ENCODE results near the gene MYH15.
"Not testable (repeated sequence)": the region's sequence is repeated elsewhere in the genome, so short reads cannot be mapped to it uniquely, and the experiment has no call there.

MYH15 gene

DNA sequence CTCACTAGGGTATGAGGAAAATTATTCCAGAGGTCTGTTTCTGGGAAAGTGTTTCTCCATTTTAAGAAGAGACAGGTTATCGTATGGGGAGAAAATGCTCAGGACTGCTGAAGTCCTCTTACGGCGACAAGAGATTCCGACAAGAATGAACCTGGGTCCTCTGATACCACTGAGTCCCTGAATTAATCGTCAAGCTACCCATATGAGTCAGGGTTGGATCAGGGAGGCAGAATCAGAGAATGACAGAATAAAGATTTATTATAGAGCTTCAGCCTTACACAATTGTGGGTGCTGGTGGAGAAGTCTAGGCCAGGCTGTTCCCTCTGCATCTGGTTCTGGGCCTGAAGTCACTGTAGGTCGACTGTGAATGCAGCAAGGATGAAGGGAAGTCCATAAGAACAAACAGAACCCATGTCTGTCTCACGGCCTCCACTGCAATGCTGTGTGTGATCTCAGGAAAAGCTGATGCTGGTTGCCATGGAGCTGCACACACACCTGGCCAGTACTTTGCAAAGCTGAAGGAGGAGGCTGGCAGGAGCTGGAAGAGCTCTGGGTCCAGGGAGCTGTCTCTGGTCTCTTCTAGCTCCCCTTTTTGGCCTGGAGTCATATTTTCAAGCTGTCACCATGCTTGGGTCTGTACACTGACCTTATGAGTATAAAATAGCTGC lies 130.1 kb downstream of the MYH15 start:
- peak; percentile 2 for DNase-seq

DNA sequence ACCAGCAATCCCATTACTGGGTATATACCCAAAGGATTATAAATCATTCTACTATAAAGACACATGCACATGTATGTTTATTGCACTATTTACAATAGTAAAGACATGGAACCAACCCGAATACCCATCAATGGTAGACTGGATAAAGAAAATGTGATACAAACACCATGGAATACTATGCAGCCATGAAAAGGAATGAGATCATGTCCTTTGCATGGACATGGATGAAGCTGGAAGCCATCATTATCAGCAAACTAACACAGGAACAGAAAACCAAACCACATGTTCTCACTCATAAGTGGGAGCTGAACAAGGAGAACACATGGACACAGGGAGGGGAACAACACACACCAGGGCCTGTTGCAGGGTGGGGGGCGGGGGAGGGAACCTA lies 131.4 kb downstream of the MYH15 start:
- DNase-seq, result not testable (repeated sequence)

DNA sequence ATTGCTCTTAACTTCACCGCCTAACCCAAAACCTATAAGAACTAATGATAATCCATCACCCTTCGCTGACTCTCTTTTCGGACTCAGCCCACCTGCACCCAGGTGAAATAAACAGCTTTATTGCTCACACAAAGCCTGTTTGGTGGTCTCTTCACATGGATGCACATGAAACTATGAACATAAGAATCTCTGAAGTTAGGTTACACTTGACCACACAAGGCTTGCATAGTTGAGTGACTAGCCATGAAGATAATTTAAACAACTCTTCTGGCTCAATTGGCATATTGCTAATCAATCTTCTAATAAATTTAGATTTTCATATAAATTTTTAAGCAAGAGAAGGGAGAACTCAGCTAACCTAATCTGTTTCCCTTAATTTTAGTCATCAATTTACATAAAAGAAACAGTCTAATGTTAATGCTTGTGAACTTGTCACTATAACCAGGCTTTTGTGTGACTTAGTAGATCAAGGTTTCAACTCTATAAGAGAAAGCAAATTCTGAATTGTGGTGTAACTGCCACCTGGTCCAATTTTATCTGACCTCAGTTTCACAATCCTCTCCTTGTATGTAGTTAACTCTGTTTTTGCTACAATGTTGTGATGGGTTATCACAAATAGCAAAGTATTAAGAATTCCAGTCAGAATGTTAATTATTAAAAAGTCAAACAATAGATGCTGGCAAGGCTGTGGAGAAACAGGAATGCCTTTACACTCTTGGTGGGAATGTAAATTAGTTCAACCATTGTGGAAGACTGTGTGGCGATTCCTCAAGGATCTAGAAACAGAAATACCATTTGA lies 132.0 kb downstream of the MYH15 start:
- no peak for DNase-seq

DNA sequence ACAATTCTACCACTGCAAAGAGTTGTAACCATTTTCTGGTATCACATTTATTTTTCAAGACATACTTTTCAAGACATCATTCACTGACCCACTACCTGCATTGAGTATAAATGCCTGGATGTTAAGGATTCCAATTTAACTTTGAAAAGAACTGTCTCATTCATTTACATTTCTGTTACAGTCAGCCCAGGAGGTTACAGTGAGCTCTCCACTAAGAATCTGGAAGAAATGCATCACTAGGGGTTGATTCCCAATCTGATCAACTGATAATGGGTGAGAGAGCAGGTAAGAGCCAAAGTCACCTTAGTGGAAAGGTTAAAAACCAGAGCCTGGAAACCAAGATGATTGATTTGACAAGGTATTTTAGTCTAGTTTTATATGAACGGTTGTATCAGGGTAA lies 133.0 kb downstream of the MYH15 start:
- no peak for DNase-seq

DNA sequence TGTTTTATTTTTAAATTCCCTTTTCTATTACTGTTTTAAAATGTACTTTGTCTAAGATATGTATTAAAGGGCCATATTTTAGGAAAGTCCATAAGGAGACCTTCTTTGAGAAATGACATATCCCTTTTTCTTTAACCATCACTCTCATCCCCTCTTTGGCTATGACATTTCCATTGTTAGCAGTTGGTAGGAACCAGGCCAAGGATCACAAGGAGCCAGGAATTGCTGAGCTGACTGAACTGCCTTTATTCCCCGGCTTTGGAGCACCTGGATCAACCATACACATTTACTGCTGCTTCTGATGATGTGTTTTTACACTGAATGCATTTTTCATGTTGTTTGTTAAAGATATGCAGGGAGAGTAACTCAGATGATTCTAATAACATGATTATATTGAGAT lies 134.4 kb downstream of the MYH15 start:
- no peak for DNase-seq

DNA sequence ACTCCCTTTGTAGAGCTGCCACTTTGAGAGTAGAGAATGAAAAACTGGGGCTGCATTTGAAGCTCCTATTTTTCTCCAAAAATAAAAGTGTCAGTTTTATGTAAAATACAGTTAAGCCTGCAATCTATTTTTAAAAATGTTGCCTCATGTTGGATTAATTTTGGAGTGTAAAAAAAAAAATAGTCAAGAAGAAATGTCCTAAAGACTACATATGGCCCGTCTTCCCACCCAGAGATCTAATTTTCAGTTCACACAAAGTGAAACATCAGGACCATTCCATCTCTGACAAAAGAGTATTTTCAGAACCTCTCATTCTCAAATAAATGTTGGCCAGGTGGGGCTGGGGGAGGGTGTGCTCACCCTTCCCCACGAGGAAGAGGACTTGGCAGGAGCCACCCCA lies 151.4 kb downstream of the MYH15 start:
- no peak for DNase-seq

DNA sequence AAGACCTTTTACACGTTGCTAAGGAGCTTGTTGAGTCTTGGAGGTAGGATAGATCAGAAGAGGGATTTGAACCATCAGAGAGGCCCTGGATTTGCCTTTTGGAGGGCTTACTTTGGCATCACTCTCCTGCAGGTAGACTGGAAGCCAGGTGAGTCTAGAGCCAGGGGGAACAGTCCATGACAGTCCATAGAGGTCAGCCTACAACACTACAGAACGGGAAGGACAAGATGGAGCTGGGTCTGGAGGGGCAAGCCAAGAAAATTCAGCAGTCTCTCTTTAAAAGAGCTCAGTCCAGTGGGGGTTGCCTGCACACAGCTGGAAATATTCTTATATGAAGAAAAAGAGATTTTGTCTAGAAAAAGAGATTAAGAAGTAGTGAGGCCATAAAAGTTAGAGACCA lies 153.4 kb downstream of the MYH15 start:
- no peak for DNase-seq

DNA sequence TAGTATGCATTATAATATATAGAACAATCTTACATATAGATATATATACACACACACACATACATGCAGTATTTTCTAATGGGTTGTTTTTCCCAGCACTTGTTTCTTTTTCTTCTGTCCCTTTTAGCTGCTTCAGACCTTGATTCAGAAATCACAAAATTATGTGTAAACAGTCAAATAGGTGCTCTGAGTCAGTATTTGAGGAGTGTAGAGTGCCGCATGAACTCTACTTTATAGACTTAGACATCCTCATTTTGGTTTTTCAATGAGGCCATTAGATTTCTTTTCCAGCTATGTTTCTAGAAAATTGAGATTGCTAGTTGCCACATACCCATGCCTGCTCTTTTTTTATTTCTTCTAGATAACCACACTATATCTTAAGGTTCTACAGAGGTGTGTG lies 155.8 kb downstream of the MYH15 start:
- DNase-seq, result no peak

DNA sequence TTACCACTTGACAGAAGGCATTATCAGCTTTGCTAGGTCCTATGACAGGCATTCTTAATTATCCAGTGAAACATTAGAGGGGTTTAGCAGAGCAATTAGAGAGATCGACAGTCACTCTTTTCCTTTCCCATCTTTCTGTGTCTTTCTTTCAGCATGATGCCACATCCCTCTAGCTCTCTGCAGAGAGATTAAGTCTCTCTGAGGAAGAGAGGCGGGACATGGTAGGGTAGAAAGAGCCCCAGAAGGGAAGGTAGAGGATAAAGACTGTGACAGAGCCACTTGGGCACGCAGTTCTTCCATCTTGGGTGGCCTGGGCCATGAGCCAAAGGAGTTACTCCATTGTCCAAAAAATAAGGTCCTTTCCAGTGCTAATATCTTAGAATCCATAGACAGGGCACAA lies 158.2 kb downstream of the MYH15 start:
- no peak for DNase-seq

DNA sequence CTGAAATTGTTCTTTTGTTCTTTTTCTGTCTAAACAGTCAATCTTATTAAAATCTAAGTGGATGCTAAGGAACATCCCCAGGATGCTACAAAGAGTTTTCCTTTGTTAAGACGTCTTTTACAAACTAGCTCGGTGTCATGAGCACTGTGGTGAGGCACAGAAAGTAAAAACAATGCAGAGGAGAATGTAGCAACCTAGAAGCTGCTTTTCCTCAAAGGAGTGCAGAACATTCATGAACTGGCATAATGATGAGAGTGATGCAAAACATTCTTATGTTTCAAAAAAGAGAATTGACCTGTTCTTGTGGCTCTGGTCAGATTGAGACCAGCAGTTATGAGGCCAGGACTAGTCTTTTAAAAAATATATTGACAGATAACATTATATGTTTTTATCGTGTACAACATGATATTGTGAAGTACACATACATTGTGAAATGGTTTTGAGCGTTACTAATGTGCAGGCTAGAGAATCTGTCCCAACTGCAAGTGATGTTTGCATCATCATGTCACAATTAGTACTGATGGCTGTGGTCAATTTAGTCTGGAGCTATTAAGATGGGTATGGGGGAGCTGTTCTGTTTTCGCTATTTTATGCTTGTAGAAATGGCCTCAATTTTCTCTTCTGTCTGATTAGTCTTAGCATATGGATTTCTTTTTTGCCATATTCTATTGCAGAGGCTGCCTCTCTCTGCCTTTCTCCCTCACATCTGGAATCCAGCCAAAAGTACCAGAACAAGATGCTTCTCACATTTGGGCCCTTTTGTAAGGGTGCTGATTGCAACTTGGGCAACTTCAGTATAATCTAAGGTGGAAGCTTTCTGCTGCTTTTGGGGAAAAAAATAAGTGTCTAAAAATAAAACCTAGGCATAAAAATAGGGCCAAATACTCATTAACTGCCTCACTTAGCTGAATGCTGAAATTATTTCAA lies 163.8 kb downstream of the MYH15 start:
- no peak for DNase-seq

DNA sequence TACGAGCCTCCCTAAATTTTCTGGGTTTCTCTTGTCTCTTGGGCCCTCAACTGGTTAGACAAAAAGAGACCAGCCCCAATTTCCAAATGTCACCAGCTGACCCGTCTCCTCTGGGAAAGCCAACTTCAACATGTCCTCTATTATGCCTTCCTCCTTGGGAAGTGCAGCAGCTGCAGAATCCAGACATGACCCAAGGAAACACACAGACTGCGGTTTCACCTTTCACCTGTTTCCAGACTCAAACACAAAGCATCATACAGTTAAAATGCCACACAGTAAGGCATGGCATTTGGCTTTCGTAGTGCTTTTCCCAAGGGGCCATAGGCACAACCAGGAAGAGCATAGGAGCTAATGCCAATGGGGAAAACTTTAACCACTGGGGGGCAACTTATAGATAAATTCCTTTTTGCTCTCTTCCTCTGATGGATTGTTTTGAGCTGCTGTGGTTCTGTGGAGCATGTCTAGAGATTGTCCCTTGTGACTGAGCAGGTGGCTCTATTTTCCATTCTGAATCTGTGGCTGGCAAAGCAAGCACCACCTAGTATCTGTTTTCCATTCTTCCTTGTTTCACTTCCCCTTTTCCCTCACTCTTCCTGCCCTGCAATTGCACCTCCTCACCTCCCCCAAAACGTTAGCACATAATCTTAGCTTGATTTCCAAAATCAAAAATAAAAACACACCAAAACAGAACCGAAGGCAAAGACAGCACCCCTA lies 164.7 kb downstream of the MYH15 start:
- no peak for DNase-seq

DNA sequence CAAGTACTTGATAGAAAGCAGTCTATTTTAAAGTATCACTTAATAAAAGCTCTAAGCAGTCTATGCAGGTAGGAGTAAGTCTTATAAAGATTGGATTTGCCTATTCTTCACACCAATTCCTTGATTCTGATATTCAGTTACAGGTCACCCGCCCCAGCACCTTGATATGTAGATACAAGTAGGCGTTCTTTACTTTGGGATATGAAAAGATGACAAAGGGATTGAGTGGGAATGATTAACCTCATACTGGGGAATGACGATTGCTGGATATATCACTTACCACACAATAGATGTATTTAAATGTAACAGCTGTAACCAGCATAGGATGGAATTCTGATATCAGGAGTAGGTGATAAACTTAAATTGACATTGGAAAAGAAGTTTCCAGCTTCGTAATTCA lies 166.9 kb downstream of the MYH15 start:
- no peak for DNase-seq

DNA sequence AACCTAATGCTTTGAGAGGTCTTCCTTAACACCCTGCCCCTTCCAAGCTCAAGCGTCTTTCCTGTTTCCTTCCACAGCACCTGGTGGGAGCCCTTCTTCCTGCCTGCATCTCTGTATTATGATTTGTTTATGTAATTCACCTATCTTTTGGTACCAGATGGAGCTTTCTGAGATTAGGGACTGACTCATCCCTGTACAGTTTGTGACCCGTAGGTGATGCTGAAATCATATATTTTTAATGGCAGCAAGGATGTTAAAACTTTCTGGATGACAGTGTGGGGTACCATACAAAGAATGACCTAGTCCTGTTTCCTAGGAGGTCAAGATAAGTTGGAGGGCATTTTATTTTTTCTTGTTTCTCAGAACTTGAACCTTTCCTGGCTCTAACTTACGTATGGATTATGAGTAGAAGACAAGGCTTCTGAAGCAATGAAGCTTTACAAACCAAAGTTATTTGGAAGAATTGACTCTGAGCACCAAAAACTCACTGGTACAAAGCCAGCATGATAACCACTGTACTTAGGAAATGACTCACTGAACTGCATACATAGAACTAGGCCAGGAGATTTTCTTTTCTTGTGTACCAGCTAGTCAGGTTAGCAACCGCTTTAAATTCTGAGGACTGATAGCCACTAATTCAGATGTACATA lies 167.4 kb downstream of the MYH15 start:
- no peak for DNase-seq

DNA sequence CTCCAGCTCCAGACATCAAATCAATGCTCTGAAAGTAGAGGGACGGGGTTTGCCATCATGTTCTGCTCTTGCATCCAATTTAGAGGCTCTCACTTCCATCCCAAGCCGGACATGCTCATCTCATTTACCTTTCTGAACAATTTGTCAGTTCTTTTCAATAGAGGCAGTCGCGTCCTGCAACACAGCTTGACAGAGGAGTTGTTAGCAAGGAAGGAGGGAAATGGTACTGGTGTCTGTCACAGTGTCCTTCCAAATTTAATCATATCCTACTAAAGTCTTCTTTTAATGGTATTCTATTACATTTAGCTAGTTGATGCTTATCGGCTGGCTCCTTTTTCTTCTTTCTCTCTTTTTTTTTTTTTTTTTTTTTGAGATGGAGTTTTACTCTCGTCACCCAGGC lies 168.5 kb downstream of the MYH15 start:
- DNase-seq, result no peak

DNA sequence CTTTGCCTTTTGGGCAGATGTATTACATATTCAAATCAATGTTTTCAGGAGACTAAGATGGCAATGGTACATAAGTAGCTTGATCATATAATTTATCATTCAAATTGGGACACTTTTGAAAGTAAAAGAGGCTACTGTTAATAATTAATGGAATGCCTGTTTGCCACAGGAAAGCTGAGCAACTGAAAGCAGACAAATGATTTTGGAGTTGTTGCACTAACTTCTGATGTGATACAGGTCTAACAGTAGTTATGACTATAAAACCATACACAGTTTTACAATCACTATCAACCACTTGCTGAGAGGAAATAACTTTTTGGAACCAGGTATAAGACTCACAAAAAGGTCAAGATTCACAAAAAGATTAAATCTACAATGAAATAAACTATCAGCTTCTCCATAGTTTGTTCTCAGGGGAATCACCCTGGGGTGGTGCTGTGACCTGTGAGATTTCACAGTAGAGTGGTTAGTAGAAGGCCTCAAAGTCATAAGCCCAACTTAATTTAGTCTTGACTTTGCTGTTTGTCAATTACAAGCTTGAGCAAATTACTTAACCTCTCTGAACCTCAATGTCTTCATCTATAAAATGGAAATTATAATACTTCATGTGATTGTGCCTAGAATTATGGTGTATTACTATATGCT lies 171.4 kb downstream of the MYH15 start:
- DNase-seq, result no peak

DNA sequence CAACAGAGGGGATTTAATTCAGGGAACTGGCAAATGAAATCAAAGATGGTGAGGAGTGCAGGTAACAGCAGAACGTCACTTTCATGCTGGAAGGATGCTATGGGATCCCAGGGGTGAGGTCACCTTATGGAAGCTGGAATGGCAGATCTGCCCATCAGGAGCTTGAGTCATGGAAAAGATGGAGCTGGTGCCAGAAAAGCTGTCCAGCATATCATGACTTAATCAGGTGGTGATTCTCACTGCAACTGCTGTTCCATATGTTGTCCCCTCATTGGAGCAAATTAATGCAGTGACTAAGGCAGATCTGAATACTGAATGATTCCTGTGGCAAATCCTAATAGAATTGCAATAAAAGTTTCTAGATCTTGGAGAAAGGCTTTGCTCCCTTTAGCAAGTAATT lies 175.7 kb downstream of the MYH15 start:
- no peak for DNase-seq

DNA sequence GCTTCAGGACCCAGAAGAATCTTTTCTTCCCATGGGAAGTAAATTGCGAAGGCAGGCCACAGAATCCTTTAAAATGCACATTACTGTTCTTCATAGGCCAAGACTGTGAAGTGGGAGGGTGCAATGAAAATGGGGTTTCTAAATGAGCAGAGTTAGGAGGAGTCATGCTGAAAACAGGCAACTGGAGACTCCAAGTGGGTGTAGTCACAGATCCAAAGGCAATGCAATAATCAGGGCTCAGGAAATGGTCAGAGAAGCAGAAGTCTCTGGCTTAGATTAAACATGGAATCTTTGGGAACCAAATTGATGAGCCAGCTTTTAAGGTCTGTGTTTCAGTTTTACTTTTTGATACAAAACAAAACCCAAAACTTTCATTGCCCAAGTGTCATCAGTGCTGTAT lies 176.4 kb downstream of the MYH15 start:
- DNase-seq, result no peak

DNA sequence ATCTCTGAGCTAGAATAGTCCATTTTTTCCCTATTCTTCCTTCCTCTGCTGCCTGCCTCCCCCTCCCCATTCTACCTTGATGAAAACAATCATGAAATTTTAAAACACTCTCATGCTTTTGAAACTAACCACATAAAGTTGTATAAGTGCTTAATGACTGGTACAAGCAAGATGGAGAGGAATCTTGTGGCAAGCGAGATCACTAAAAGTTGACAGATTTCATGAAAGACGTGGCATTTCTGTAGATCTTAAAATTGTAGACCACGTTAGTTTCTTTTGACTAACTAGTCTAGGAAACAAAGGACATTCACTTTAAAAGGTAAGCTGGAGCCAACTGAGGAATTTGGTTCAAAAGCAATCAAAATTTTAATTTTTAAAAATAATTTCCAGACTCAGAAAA lies 178.6 kb downstream of the MYH15 start:
- no peak for DNase-seq

Measured in NCI-H774 (cell line).